GM12878 (cell line): Measurements from ENCODE around the gene CDCP2. TPM values are rescaled to one million over a fixed set of nuclear protein-coding genes. Genes with fewer than 3 reads are reported as not detected.

ENCODE experiments used
- ATAC-seq: fragments of 200-7000 bp; cut with Tn5 transposase; 3 replicates; pipeline ENCODE4 v1.9.1; 2020; ENCODE audit warnings: mild to moderate bottlenecking, moderate library complexity
- BruUV-seq: library from RNA; stranded (reverse); fragments of 400-500 nt; replicated peaks from 2 replicates; lab custom pipeline; 2021; lab: Mats Ljungman, UMichigan
- CTCF ChIA-PET: fragments of 300-600 bp; sonication (Branson Sonifier 250); formaldehyde crosslinking; extraction: SDS; loops from one replicate; lab custom pipeline; 2021; ENCODE audit warnings: inconsistent platforms; lab: Yijun Ruan, JAX
- POLR2A ChIA-PET: fragments of 350-600 bp; formaldehyde crosslinking; extraction: SDS; loops from one replicate; lab custom pipeline; 2021; ENCODE audit warnings: inconsistent platforms; lab: Charles Lee
- RAD21 ChIA-PET: fragments of 300-600 bp; sonication (Branson Sonifier 250); formaldehyde crosslinking; loops from one replicate; lab custom pipeline; 2023; ENCODE audit warnings: antibody characterized with exemption; ENCODE audit not compliant: unreplicated experiment; lab: Charles Lee
- SMC1A ChIA-PET: fragments of 300-600 bp; sonication (Branson Sonifier 250); formaldehyde crosslinking; loops from one replicate; lab custom pipeline; 2023; ENCODE audit not compliant: unreplicated experiment, uncharacterized antibody; lab: Charles Lee
- DNase-seq: peaks from one replicate; pipeline ENCODE4 v3.0.0-alpha.2; 2011; ENCODE audit warnings: low read depth, low spot score
- FAIRE-seq: peaks from 3 replicates; lab custom pipeline; 2011; peaks lifted over from hg19 to GRCh38; lab: Jason Lieb, UNC
- H2AFZ ChIP-seq: 2 replicates; pipeline ENCODE4 v1.6.0; 2011; ENCODE audit warnings: low read depth, low read length, control low read depth; ENCODE audit not compliant: control insufficient read depth
- H3K27ac ChIP-seq: 2 replicates; pipeline ENCODE4 v1.5.1; 2011; ENCODE audit warnings: control low read depth; ENCODE audit not compliant: control insufficient read depth, insufficient read depth
- H3K27me3 ChIP-seq, 2 experiments: replicated peaks in 1 of 2; 2 replicates each; pipeline versions ENCODE4 v1.6.0 to v1.6.1; 2011; ENCODE audit warnings: low read length in 1 of 2; ENCODE audit not compliant: control insufficient read depth in 2 of 2, insufficient read depth in 2 of 2
- H3K36me3 ChIP-seq, 2 experiments: 2 replicates each; pipeline ENCODE4 v1.5.1; 2011; ENCODE audit warnings: low read length in 1 of 2; ENCODE audit not compliant: control insufficient read depth in 2 of 2, insufficient read depth in 2 of 2
- H3K4me1 ChIP-seq: 2 replicates; pipeline ENCODE4 v1.6.1; 2011; ENCODE audit warnings: mild to moderate bottlenecking, low read length, moderate library complexity, mixed read lengths; ENCODE audit not compliant: control insufficient read depth, insufficient read depth
- H3K4me2 ChIP-seq: 2 replicates; pipeline ENCODE4 v1.6.0; 2011; ENCODE audit warnings: control low read depth; ENCODE audit not compliant: control insufficient read depth, insufficient read depth
- H3K4me3 ChIP-seq: fragments of 200-600 bp; sonication (generic); 2 replicates; pipeline ENCODE4 v1.5.1; 2016
- H3K79me2 ChIP-seq: 2 replicates; pipeline ENCODE4 v1.6.0; 2011; ENCODE audit warnings: low read length; ENCODE audit not compliant: control insufficient read depth, insufficient read depth
- H3K9ac ChIP-seq: 2 replicates; pipeline ENCODE4 v1.8.0; 2011; ENCODE audit warnings: low read length, control low read depth, mixed read lengths; ENCODE audit not compliant: control insufficient read depth, insufficient read depth
- H3K9me3 ChIP-seq: replicated peaks from 3 replicates; pipeline ENCODE4 v1.5.1; 2011; ENCODE audit warnings: mild to moderate bottlenecking, low read length; ENCODE audit not compliant: control insufficient read depth, insufficient read depth
- H4K20me1 ChIP-seq: 2 replicates; pipeline ENCODE4 v1.6.0; 2011; ENCODE audit not compliant: control insufficient read depth, insufficient read depth
- ATF7 ChIP-seq: fragments of 450-650 bp; IDR thresholded peaks from 2 replicates; pipeline ENCODE4 v1.6.1; 2016; ENCODE audit warnings: low read depth, mild to moderate bottlenecking
- CBX3 ChIP-seq: fragments of 200-600 bp; sonication (generic); IDR thresholded peaks from 2 replicates; pipeline ENCODE4 v1.6.1; 2016; ENCODE audit warnings: low read depth, borderline replicate concordance
- CHD2 ChIP-seq: IDR thresholded peaks from 2 replicates; pipeline ENCODE4 v1.6.1; 2011; ENCODE audit warnings: low read depth, low read length, improper control_type of control experiment, borderline replicate concordance
- E4F1 ChIP-seq: fragments of 450-650 bp; IDR thresholded peaks from 2 replicates; pipeline ENCODE4 v1.6.1; 2018; ENCODE audit warnings: borderline replicate concordance, mild to moderate bottlenecking; ENCODE audit not compliant: partially characterized antibody
- EGR1 ChIP-seq, 2 experiments: IDR thresholded peaks; 1 replicate in 1 of 2; 2 replicates in 1 of 2; pipeline ENCODE4 v1.6.1; 2011 to 2012; ENCODE audit warnings: low read depth in 2 of 2, low read length in 2 of 2, borderline replicate concordance in 1 of 2, mild to moderate bottlenecking in 1 of 2, moderate library complexity in 1 of 2
- IKZF1 ChIP-seq: fragments of 450-650 bp; conservative IDR thresholded peaks from 2 replicates; pipeline ENCODE4 v1.6.1; 2017; ENCODE audit warnings: antibody characterized with exemption, mild to moderate bottlenecking
- IRF4 ChIP-seq: IDR thresholded peaks from 2 replicates; pipeline ENCODE4 v1.6.1; 2011; ENCODE audit warnings: low read depth, low read length
- JUND ChIP-seq: IDR thresholded peaks from 2 replicates; pipeline ENCODE4 v1.6.1; 2012; ENCODE audit warnings: low read depth, mild to moderate bottlenecking, low read length, improper control_type of control experiment, moderate library complexity
- KDM1A ChIP-seq: fragments of 200-600 bp; sonication (generic); IDR thresholded peaks from 2 replicates; pipeline ENCODE4 v1.6.1; 2016; ENCODE audit warnings: borderline replicate concordance
- MYB ChIP-seq: fragments of 150-350 bp; IDR thresholded peaks from 2 replicates; pipeline ENCODE4 v1.6.1; 2014; ENCODE audit warnings: mild to moderate bottlenecking, low read depth, low read length, borderline replicate concordance
- PBX3 ChIP-seq: IDR thresholded peaks from 2 replicates; pipeline ENCODE4 v1.6.1; 2011; ENCODE audit warnings: mild to moderate bottlenecking, low read depth, low read length, moderate library complexity; ENCODE audit not compliant: insufficient replicate concordance
- RAD21 ChIP-seq: IDR thresholded peaks from 2 replicates; pipeline ENCODE4 v1.6.1; 2011; ENCODE audit warnings: mild to moderate bottlenecking, low read depth, low read length, moderate library complexity; ENCODE audit not compliant: insufficient read depth
- RB1 ChIP-seq: fragments of 450-650 bp; formaldehyde crosslinking; IDR thresholded peaks from 2 replicates; pipeline ENCODE4 v1.6.1; 2017; ENCODE audit warnings: mild to moderate bottlenecking, borderline replicate concordance
- RELA ChIP-seq: fragments of 450-650 bp; IDR thresholded peaks from 2 replicates; pipeline ENCODE4 v1.8.0; 2014; ENCODE audit warnings: borderline replicate concordance; ENCODE audit not compliant: partially characterized antibody
- SIX5 ChIP-seq: IDR thresholded peaks from 2 replicates; pipeline ENCODE4 v1.6.1; 2011; ENCODE audit warnings: mild to moderate bottlenecking, low read depth, low read length, moderate library complexity; ENCODE audit not compliant: severe bottlenecking
- TCF3 ChIP-seq: IDR thresholded peaks from 2 replicates; pipeline ENCODE4 v1.6.1; 2012; ENCODE audit warnings: low read depth, mild to moderate bottlenecking, low read length, borderline replicate concordance; ENCODE audit not compliant: insufficient read depth
- ZNF384 ChIP-seq: IDR thresholded peaks from 2 replicates; pipeline ENCODE4 v1.6.1; 2012; ENCODE audit warnings: low read depth, mild to moderate bottlenecking, low read length, improper control_type of control experiment, borderline replicate concordance
- WGBS: methylation state at CpG from one replicate; pipeline ENCODE4 v1.1.6; 2016; ENCODE audit warnings: low lambda C conversion rate; ENCODE audit not compliant: insufficient replicate concordance, insufficient coverage; ENCODE audit errors: missing lambda C conversion rate; 5-methylcytosine and 5-hydroxymethylcytosine counted together
- in situ Hi-C: fragments of 300-500 bp; cut with MboI; formaldehyde crosslinking; loops from 9 replicates; pipeline ENCODE4 v1.14.3; 2018; ENCODE audit warnings: mixed read lengths
- intact Hi-C: fragments of 100-400 bp; cut with micrococcal nuclease; formaldehyde crosslinking; loops from one replicate; pipeline ENCODE4 v1.14.2; 2022; ENCODE audit not compliant: unreplicated experiment
- polyA plus RNA-seq, 11 experiments: library from polyadenylated mRNA; depleted of rRNA in 4 of 11; unstranded in 6 of 11; stranded (reverse) in 5 of 11; fragments of >200 nt; fragmentation: Nextera tagmentation in 4 of 11; fragmentation: Illumina TruSeq in 1 of 11; extraction: Ambion mirVana in 4 of 11; extraction: Trizol in 1 of 11; gene quantifications; 1 replicate in 1 of 11; 2 replicates in 10 of 11; pipeline versions ENCODE4 v1.2.1 to v1.2.3, GENCODE V29; 2011 to 2016; ENCODE audit warnings: inconsistent platforms in 2 of 11, missing spikeins in 2 of 11, low read depth in 1 of 11
- total RNA-seq, 4 experiments: library from RNA; depleted of rRNA in 3 of 4; stranded (reverse); fragments of >200 nt in 3 of 4; fragmentation: Illumina TruSeq in 1 of 4; extraction: Trizol in 1 of 4; gene quantifications; 2 replicates each; pipeline versions ENCODE4 v1.2.1 to v1.2.3, GENCODE V29; 2013 to 2021
- TF ChIP-seq, protein P1 (sequence below): IDR thresholded peaks from 2 replicates; pipeline ENCODE4 v1.6.1; 2012; ENCODE audit warnings: mild to moderate bottlenecking, low read depth, low read length

The CDCP2 gene
- total and polyA plus RNA-seq, 10 of the 15 experiments (the other 5 are each of a cell fraction or from before 2014, with no cell fraction given), result 0.06 TPM; not detected in 9

DNA sequence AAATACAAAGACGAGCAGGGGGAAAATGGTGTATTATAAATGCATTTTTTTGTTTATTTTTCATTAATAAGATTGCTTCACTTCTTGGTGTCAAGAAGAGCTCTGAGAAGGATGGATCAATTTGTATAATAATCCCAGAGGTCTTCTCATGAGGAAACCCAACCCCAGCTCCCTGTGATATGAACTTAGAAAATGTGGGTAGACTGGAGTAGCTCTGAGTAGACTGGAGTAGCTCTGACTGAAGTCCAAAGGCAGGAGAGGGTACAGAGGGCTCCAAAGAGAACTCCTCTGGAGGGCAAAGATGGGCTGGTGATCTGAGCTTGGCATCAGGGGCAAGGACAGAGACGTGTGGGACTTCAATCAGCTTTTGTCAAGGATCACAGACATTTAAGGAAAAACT, 21.4 kb downstream of the CDCP2 start:
- WGBS, result 9% methylated on average over 2 of the region's 2 CpGs
- Histone ChIP-seq H4K20me1 (no peaks in the 10 kb centered on the region), H3K4me1 (no peaks in the 10 kb centered on the region), H3K27me3 (peaks cover 0 to 2% of the 10 kb centered on the region in 2 experiments; a peak in 1 of 4 replicates), H2AFZ (no peak overlapping the region), H3K36me3 (no peaks in the 10 kb centered on the region), H3K4me2 (no peak overlapping the region), H3K27ac (no peak overlapping the region), H3K9me3 (no peaks in the 10 kb centered on the region), H3K9ac (no peak overlapping the region), H3K4me3 (no peak overlapping the region), H3K79me2 (no peaks in the 10 kb centered on the region)
- intact Hi-C loops (no loop called here), in situ Hi-C loops (no loop called here)
- ChIA-PET RAD21 (interaction anchor here (0.6 kb wide), 1 partner anchor 419 kb away, joined by 4 read pairs; no protein-coding TSS in a partner anchor), POLR2A (no interaction called here), SMC1A (no interaction called here), CTCF (interaction anchor here (0.9 kb wide), 1 partner anchor 9 kb away, joined by 3 read pairs; no protein-coding TSS in a partner anchor)
- FAIRE-seq (no peak), DNase-seq (no peak), ATAC-seq (no peak)
- BruUV-seq, result no TSS peak
- no peak for TF ChIP-seq JUND
- no peak for TF ChIP-seq TCF3
- TF ChIP-seq RB1, result no peak
- TF ChIP-seq, protein P1, sequence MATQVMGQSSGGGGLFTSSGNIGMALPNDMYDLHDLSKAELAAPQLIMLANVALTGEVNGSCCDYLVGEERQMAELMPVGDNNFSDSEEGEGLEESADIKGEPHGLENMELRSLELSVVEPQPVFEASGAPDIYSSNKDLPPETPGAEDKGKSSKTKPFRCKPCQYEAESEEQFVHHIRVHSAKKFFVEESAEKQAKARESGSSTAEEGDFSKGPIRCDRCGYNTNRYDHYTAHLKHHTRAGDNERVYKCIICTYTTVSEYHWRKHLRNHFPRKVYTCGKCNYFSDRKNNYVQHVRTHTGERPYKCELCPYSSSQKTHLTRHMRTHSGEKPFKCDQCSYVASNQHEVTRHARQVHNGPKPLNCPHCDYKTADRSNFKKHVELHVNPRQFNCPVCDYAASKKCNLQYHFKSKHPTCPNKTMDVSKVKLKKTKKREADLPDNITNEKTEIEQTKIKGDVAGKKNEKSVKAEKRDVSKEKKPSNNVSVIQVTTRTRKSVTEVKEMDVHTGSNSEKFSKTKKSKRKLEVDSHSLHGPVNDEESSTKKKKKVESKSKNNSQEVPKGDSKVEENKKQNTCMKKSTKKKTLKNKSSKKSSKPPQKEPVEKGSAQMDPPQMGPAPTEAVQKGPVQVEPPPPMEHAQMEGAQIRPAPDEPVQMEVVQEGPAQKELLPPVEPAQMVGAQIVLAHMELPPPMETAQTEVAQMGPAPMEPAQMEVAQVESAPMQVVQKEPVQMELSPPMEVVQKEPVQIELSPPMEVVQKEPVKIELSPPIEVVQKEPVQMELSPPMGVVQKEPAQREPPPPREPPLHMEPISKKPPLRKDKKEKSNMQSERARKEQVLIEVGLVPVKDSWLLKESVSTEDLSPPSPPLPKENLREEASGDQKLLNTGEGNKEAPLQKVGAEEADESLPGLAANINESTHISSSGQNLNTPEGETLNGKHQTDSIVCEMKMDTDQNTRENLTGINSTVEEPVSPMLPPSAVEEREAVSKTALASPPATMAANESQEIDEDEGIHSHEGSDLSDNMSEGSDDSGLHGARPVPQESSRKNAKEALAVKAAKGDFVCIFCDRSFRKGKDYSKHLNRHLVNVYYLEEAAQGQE, result no peak
- TF ChIP-seq IKZF1, result no peak
- TF ChIP-seq CHD2, result no peak
- TF ChIP-seq PBX3, result no peak
- TF ChIP-seq EGR1 (IDR thresholded peaks at IDR 0.05; ENCODE audit: borderline replicate concordance in 1 of 2, low read depth in 2 of 2, low read length in 2 of 2), result no peak
- TF ChIP-seq ZNF384, result no peak
- no peak for TF ChIP-seq E4F1
- TF ChIP-seq ATF7, result no peak
- no peak for TF ChIP-seq SIX5
- TF ChIP-seq IRF4, result no peak
- no peak for TF ChIP-seq RELA
- no peak for TF ChIP-seq CBX3
- TF ChIP-seq KDM1A, result no peak
- TF ChIP-seq MYB, result no peak
- no peak for TF ChIP-seq RAD21
